Endothelial cell of umbilical vein (primary cell): ENCODE measurements around the gene RNF186. TPM values are rescaled to one million over a fixed set of nuclear protein-coding genes. Genes with fewer than 3 reads are reported as not detected.

Source experiments
- Bru-seq: library from RNA; stranded (reverse); fragments of 400-500 nt; gene quantifications from one replicate; lab custom pipeline; 2021; lab: Mats Ljungman, UMichigan
- BruChase-seq, 2 experiments: library from RNA; stranded (reverse); fragments of 400-500 nt; gene quantifications; one replicate each; lab custom pipeline; 2021; lab: Mats Ljungman, UMichigan
- BruUV-seq: library from RNA; stranded (reverse); fragments of 400-500 nt; replicated peaks from 2 replicates; lab custom pipeline; 2021; lab: Mats Ljungman, UMichigan
- CTCF ChIA-PET: fragments of 300-600, 350-600 bp; sonication (Branson Sonifier 250); formaldehyde crosslinking; loops from one replicate; lab custom pipeline; 2021; ENCODE audit warnings: antibody characterized with exemption, inconsistent platforms; lab: Charles Lee
- POLR2A ChIA-PET: fragments of 300-600, 350-600 bp; sonication (Branson Sonifier 250); formaldehyde crosslinking; loops from one replicate; lab custom pipeline; 2021; ENCODE audit warnings: antibody characterized with exemption, inconsistent platforms; lab: Charles Lee
- DNase-seq: peaks from one replicate; pipeline ENCODE4 v3.0.0-alpha.2; 2011; ENCODE audit warnings: low read depth, low spot score
- FAIRE-seq: peaks from 2 replicates; lab custom pipeline; 2011; peaks lifted over from hg19 to GRCh38; lab: Jason Lieb, UNC
- H2AFZ ChIP-seq: 2 replicates; pipeline ENCODE4 v1.6.0; 2012; ENCODE audit warnings: low read depth, low read length, control low read depth, inconsistent platforms
- H3K27ac ChIP-seq: 2 replicates; pipeline ENCODE4 v1.5.1; 2011; ENCODE audit warnings: low read depth, mild to moderate bottlenecking, control low read depth, low read length, moderate library complexity; ENCODE audit not compliant: insufficient read depth
- H3K27me3 ChIP-seq, 2 experiments: 2 replicates each; pipeline versions ENCODE4 v1.6.0 to v1.6.1; 2011; ENCODE audit warnings: low read length in 2 of 2, mixed read lengths in 1 of 2; ENCODE audit not compliant: control insufficient read depth in 2 of 2, insufficient read depth in 2 of 2
- H3K36me3 ChIP-seq, 2 experiments: 2 replicates in 1 of 2; 3 replicates in 1 of 2; pipeline ENCODE4 v1.5.1; 2011; ENCODE audit warnings: low read length in 2 of 2, mild to moderate bottlenecking in 1 of 2, moderate library complexity in 1 of 2; ENCODE audit not compliant: control insufficient read depth in 2 of 2, insufficient read depth in 2 of 2; ENCODE audit errors: extremely low read depth in 1 of 2
- H3K4me1 ChIP-seq: 3 replicates; pipeline ENCODE4 v1.5.1; 2011; ENCODE audit warnings: mild to moderate bottlenecking, low read length; ENCODE audit not compliant: control insufficient read depth, insufficient read depth; ENCODE audit errors: extremely low read depth
- H3K4me2 ChIP-seq: 2 replicates; pipeline ENCODE4 v1.6.1; 2011; ENCODE audit warnings: low read length, control low read depth, mixed read lengths; ENCODE audit not compliant: insufficient read depth
- H3K4me3 ChIP-seq, 3 experiments: fragments of 200-600 bp in 1 of 3; sonication (generic), shearing (Covaris generic) in 1 of 3; replicated peaks in 1 of 3; 2 replicates each; pipeline ENCODE4 v1.5.1; 2011 to 2016; ENCODE audit warnings: control low read depth in 3 of 3, low read length in 3 of 3, mild to moderate bottlenecking in 2 of 3, inconsistent platforms in 1 of 3, low read depth in 1 of 3, moderate library complexity in 1 of 3; ENCODE audit not compliant: insufficient read depth in 1 of 3
- H3K79me2 ChIP-seq: 2 replicates; pipeline ENCODE4 v1.6.0; 2012; ENCODE audit warnings: low read length, inconsistent platforms; ENCODE audit not compliant: control insufficient read depth, insufficient read depth
- H3K9ac ChIP-seq: replicated peaks from 2 replicates; pipeline ENCODE3; 2011; ENCODE audit warnings: low read length, control low read depth; ENCODE audit not compliant: insufficient read depth; ENCODE audit errors: extremely low read depth
- H3K9me1 ChIP-seq: replicated peaks from 3 replicates; pipeline ENCODE4 v1.6.0; 2011; ENCODE audit warnings: mild to moderate bottlenecking, low read length; ENCODE audit not compliant: control insufficient read depth, insufficient read depth; ENCODE audit errors: extremely low read depth
- H3K9me3 ChIP-seq: replicated peaks from 2 replicates; pipeline ENCODE4 v1.5.1; 2012; ENCODE audit warnings: low read length, inconsistent platforms; ENCODE audit not compliant: control insufficient read depth, insufficient read depth
- H4K20me1 ChIP-seq: replicated peaks from 2 replicates; pipeline ENCODE3; 2011; ENCODE audit warnings: mild to moderate bottlenecking, low read length; ENCODE audit not compliant: control insufficient read depth, insufficient read depth; ENCODE audit errors: extremely low read depth
- EZH2 ChIP-seq: IDR thresholded peaks from 2 replicates; pipeline ENCODE4 v1.6.1; 2012; ENCODE audit warnings: borderline replicate concordance, low read depth, mild to moderate bottlenecking, moderate library complexity, low read length, inconsistent platforms; ENCODE audit not compliant: severe bottlenecking
- FOS ChIP-seq: IDR thresholded peaks from 2 replicates; pipeline ENCODE4 v1.6.1; 2011; ENCODE audit warnings: mild to moderate bottlenecking, low read length, moderate library complexity, borderline replicate concordance; ENCODE audit not compliant: insufficient read depth
- GATA2 ChIP-seq: IDR thresholded peaks from 2 replicates; pipeline ENCODE4 v1.7.0; 2011; ENCODE audit warnings: low read depth, mild to moderate bottlenecking, moderate library complexity, mixed read lengths, low read length; ENCODE audit not compliant: insufficient read length, insufficient read depth
- JUN ChIP-seq: IDR thresholded peaks from 2 replicates; pipeline ENCODE4 v1.6.1; 2011; ENCODE audit warnings: borderline replicate concordance, low read depth; ENCODE audit not compliant: insufficient read length, insufficient read depth
- MAX ChIP-seq: IDR thresholded peaks from 2 replicates; pipeline ENCODE4 v1.6.1; 2011; ENCODE audit not compliant: insufficient read depth, insufficient read length
- POLR2AphosphoS5 ChIP-seq: IDR thresholded peaks from 2 replicates; pipeline ENCODE4 v1.6.1; 2012; ENCODE audit warnings: low read depth, mild to moderate bottlenecking, control low read depth, low read length, moderate library complexity; ENCODE audit not compliant: insufficient read depth
- dilution Hi-C: fragments of 300-500 bp; cut with MboI; formaldehyde crosslinking; loops from one replicate; pipeline ENCODE4 v1.15.0; 2019; ENCODE audit warnings: low sequenced_read_pairs; ENCODE audit not compliant: extremely low pct_ligation_motif_present
- intact Hi-C: fragments of 100-400 bp; cut with micrococcal nuclease; formaldehyde crosslinking; loops from one replicate; pipeline ENCODE4 v1.10.0; 2022
- long read RNA-seq: library from polyadenylated mRNA; stranded (forward); transcript quantifications from one replicate; pipeline ENCODE4 v2.0.0, GENCODE V29; 2021
- polyA minus RNA-seq, 3 experiments: library from RNA; depleted of rRNA, polyadenylated mRNA; stranded (reverse); fragments of >200 nt; gene quantifications; 1 replicate in 1 of 3; 2 replicates in 2 of 3; pipeline ENCODE4 v1.2.3, GENCODE V29; 2011
- polyA plus RNA-seq, 4 experiments: library from polyadenylated mRNA; depleted of rRNA in 3 of 4; stranded (reverse) in 3 of 4; unstranded in 1 of 4; fragments of >200 nt; gene quantifications; 2 replicates each; pipeline versions ENCODE4 v1.2.1 to v1.2.3, GENCODE V29; 2011 to 2012; ENCODE audit warnings: missing spikeins in 1 of 4
- total RNA-seq: library from RNA; stranded (reverse); gene quantifications from 2 replicates; pipeline ENCODE4 v1.2.3, GENCODE V29; 2021

Gene RNF186
- total RNA-seq (not detected in 2 replicates), polyA plus RNA-seq (not detected in 2 replicates), polyA minus RNA-seq (not detected in 2 replicates), Bru-seq, nascent RNA (not detected), BruChase-seq, experiment 1, labeled RNA remaining after a 6-hour chase (not detected), BruChase-seq, experiment 2, labeled RNA remaining after a 2-hour chase (not detected)
- polyA plus RNA-seq (2011; cell fraction: cytosol; rRNA removed), result not detected in 2 replicates
- not detected in 2 replicates for polyA plus RNA-seq (2011; cell fraction: nucleus; rRNA removed)
- polyA plus RNA-seq (2012), result not detected in 2 replicates
- polyA minus RNA-seq (2011; cell fraction: cytosol; rRNA and poly(A)+ RNA removed), result not detected
- not detected in 2 replicates for polyA minus RNA-seq (2011; cell fraction: nucleus; rRNA and poly(A)+ RNA removed)
- long read RNA-seq, result 0 reads

- no peaks in the 10 kb centered on the region for H4K20me1 ChIP-seq
- no peaks in the 10 kb centered on the region for H3K27me3 ChIP-seq
- ChIA-PET CTCF (interaction anchor here (0.8 to 1.3 kb wide), 2 partner anchors 8 to 99 kb away, joined by 3 to 5 read pairs; no protein-coding TSS in a partner anchor), POLR2A (no interaction called here)
- no peak within 1 kb of the TSS for H3K9ac ChIP-seq
- H3K27ac ChIP-seq, result no peak within 1 kb of the TSS
- H3K4me2 ChIP-seq, result no peak within 1 kb of the TSS
- no peak within 1 kb of the TSS for H3K4me3 ChIP-seq
- intact Hi-C loops, result no loop called here
- no peak for FAIRE-seq
- no peak for DNase-seq
- no peaks in the 10 kb centered on the region for H3K36me3 ChIP-seq
- H3K4me1 ChIP-seq, result no peaks in the 10 kb centered on the region
- no peaks in the 10 kb centered on the region for H3K9me3 ChIP-seq
- no peak for TF ChIP-seq FOS
- no peak for TF ChIP-seq EZH2
- no peak for TF ChIP-seq MAX
- TF ChIP-seq POLR2AphosphoS5, result no peak
- TF ChIP-seq GATA2, result no peak
- TF ChIP-seq JUN, result no peak
- H3K9me1 ChIP-seq, result no peaks in the 10 kb centered on the region
- H3K79me2 ChIP-seq, result no peaks in the 10 kb centered on the region
- no peak within 1 kb of the TSS for H2AFZ ChIP-seq
- BruUV-seq, result no TSS peak
- dilution Hi-C loops, result no loop called here
Measured at GRCh38 chr1:19814681-19815503, at the start of gene RNF186. TSS of gene RNF186 (minus strand) at chr1:19815283. CDS start at chr1:19815101, 182 bp downstream.
